Measurements from ENCODE around the gene ERFE. TPM values are rescaled to one million over a fixed set of nuclear protein-coding genes. Genes with fewer than 3 reads are reported as not detected.

The ERFE gene
- total and polyA plus RNA-seq, 12 donors, result 0.10 to 0.36 (median 0.11) TPM; not detected in 9

GRCh38 chr2:238146884-238147544 lies 11.8 kb upstream of the ERFE start:
- no peak overlapping the region for H3K4me3 ChIP-seq
- H3K9me3 ChIP-seq (replicated peaks in 1 of 3), result no peaks in the 10 kb centered on the region
- WGBS, 4 donors, result 76 to 89% (median 85%) methylated on average over 9 to 13 of the region's 13 CpGs
- no peak overlapping the region for H3K27ac ChIP-seq
- no peaks in the 10 kb centered on the region for H3K4me1 ChIP-seq (replicated peaks in 1 of 2)
- intact Hi-C loops (cut with DNase I), result no loop called here
- DNase-seq, result no peak
- no peaks in the 10 kb centered on the region for H3K36me3 ChIP-seq (replicated peaks in 1 of 2)
- no peaks in the 10 kb centered on the region for H3K27me3 ChIP-seq
- TF ChIP-seq, protein P1, sequence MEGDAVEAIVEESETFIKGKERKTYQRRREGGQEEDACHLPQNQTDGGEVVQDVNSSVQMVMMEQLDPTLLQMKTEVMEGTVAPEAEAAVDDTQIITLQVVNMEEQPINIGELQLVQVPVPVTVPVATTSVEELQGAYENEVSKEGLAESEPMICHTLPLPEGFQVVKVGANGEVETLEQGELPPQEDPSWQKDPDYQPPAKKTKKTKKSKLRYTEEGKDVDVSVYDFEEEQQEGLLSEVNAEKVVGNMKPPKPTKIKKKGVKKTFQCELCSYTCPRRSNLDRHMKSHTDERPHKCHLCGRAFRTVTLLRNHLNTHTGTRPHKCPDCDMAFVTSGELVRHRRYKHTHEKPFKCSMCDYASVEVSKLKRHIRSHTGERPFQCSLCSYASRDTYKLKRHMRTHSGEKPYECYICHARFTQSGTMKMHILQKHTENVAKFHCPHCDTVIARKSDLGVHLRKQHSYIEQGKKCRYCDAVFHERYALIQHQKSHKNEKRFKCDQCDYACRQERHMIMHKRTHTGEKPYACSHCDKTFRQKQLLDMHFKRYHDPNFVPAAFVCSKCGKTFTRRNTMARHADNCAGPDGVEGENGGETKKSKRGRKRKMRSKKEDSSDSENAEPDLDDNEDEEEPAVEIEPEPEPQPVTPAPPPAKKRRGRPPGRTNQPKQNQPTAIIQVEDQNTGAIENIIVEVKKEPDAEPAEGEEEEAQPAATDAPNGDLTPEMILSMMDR (IDR thresholded peaks at IDR 0.05), result no peak
- TF ChIP-seq POLR2A (IDR thresholded peaks at IDR 0.05), result no peak

DNA sequence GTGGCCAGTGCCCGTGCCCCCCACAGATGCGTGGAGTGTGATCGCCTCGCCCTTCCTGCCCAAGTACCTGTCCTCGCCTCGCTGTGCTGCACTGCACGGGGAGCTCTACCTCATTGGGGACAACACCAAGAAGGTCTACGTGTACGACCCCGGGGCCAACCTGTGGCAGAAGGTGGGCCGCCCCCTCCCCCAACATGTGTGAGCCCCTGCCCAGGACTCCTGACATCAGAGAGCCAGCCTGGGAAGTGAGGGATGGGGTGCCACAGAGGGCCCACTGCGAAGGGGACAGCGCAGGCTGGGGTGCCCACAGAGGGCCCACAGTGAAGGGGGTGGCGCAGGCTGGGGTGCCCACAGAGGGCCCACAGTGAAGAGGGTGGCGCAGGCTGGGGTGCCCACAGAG lies 9.8 kb upstream of the ERFE start:
- Histone ChIP-seq H3K4me3 (no peak overlapping the region), H3K27ac (no peak overlapping the region), H3K4me1 (replicated peaks in 1 of 2) (no peaks in the 10 kb centered on the region), H3K27me3 (no peaks in the 10 kb centered on the region), H3K9me3 (replicated peaks in 1 of 3) (no peaks in the 10 kb centered on the region), H3K36me3 (replicated peaks in 1 of 2) (no peaks in the 10 kb centered on the region)
- no peak for DNase-seq
- WGBS, 4 donors, result 89 to 95% (median 92%) methylated on average over 4 to 15 of the region's 15 CpGs
- no peak for TF ChIP-seq POLR2A (IDR thresholded peaks at IDR 0.05)
- TF ChIP-seq, protein P1 (IDR thresholded peaks at IDR 0.05), result no peak
- intact Hi-C loops (cut with DNase I), result no loop called here

- Histone ChIP-seq H3K4me1 (replicated peaks in 1 of 2) (no peaks in the 10 kb centered on the region), H3K36me3 (replicated peaks in 1 of 2) (no peaks in the 10 kb centered on the region), H3K27me3 (no peaks in the 10 kb centered on the region), H3K27ac (no peak overlapping the region), H3K9me3 (replicated peaks in 1 of 3) (no peaks in the 10 kb centered on the region), H3K4me3 (no peak overlapping the region)
- DNase-seq, result no peak
- TF ChIP-seq, protein P1 (IDR thresholded peaks at IDR 0.05), result no peak
- no peak for TF ChIP-seq POLR2A (IDR thresholded peaks at IDR 0.05)
- 73 to 83% (median 78%) methylated on average over 10 to 14 of the region's 14 CpGs for WGBS, 4 donors
- intact Hi-C loops (cut with DNase I), result no loop called here
Measured at GRCh38 chr2:238149841-238150572, 8.8 kb upstream of the ERFE start.

DNA sequence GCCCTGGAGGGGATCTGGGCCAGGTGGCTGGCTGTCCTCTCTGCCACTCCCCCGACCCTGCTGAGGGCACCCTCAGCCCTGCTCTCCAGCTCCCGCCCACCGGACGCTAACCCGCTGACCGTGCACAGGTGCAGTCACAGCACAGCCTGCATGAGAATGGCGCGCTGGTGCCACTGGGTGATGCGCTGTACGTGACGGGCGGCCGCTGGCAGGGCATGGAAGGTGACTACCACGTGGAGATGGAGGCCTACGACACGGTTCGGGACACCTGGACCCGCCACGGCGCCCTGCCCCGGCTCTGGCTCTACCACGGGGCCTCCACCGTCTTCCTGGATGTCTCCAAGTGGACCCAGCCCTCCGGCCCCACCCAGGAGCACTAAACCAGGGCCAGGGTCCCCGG lies 8.1 kb upstream of the ERFE start:
- no peak for DNase-seq
- H3K36me3 ChIP-seq (replicated peaks in 1 of 2), result no peaks in the 10 kb centered on the region
- intact Hi-C loops (cut with DNase I), result no loop called here
- H3K27me3 ChIP-seq, result no peaks in the 10 kb centered on the region
- H3K4me3 ChIP-seq, result no peak overlapping the region
- 90 to 94% (median 91%) methylated on average over 2 to 25 of the region's 25 CpGs for WGBS, 4 donors
- no peak overlapping the region for H3K27ac ChIP-seq
- H3K9me3 ChIP-seq (replicated peaks in 1 of 3), result no peaks in the 10 kb centered on the region
- no peaks in the 10 kb centered on the region for H3K4me1 ChIP-seq (replicated peaks in 1 of 2)
- TF ChIP-seq, protein P1 (IDR thresholded peaks at IDR 0.05), result no peak
- TF ChIP-seq POLR2A (IDR thresholded peaks at IDR 0.05), result no peak

Measured in adrenal gland (tissue), 12 donors.